ENCODE results near the gene NDUFA8. TPM values are rescaled to one million over a fixed set of nuclear protein-coding genes. Genes with fewer than 3 reads are reported as not detected.
"Not testable (repeated sequence)": the region's sequence is repeated elsewhere in the genome, so short reads cannot be mapped to it uniquely, and the experiment has no call there.

Gene NDUFA8
- total RNA-seq, 2 experiments from 2014 or later: 48.3 to 52.5 TPM

- Mint-ChIP-seq H3K4me1 (ENCODE audit: low read depth) (peaks cover 4% of the 10 kb centered on the region), H3K9me3 (no peaks in the 10 kb centered on the region), H3K4me3 (no peak overlapping the region), H3K27ac (no peak overlapping the region), H3K36me3 (ENCODE audit: low read depth) (no peaks in the 10 kb centered on the region), H3K27me3 (peaks cover 18% of the 10 kb centered on the region)
- intact Hi-C loops (cut with micrococcal nuclease): no loop called here
- TF ChIP-seq, protein P1, sequence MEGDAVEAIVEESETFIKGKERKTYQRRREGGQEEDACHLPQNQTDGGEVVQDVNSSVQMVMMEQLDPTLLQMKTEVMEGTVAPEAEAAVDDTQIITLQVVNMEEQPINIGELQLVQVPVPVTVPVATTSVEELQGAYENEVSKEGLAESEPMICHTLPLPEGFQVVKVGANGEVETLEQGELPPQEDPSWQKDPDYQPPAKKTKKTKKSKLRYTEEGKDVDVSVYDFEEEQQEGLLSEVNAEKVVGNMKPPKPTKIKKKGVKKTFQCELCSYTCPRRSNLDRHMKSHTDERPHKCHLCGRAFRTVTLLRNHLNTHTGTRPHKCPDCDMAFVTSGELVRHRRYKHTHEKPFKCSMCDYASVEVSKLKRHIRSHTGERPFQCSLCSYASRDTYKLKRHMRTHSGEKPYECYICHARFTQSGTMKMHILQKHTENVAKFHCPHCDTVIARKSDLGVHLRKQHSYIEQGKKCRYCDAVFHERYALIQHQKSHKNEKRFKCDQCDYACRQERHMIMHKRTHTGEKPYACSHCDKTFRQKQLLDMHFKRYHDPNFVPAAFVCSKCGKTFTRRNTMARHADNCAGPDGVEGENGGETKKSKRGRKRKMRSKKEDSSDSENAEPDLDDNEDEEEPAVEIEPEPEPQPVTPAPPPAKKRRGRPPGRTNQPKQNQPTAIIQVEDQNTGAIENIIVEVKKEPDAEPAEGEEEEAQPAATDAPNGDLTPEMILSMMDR (IDR thresholded peaks at IDR 0.05): no peak
- CTCF ChIA-PET: interaction anchor here (0.8 to 13.9 kb wide), 5 partner anchors 13 to 227 kb away, joined by 3 to 315 read pairs (median 38); no protein-coding TSS in a partner anchor
- ATAC-seq (no peak), DNase-seq (no peak)
- POLR2A ChIA-PET: no interaction called here
Observed at GRCh38 chr9:122120316-122121071, 39.1 kb downstream of the NDUFA8 start.

DNA sequence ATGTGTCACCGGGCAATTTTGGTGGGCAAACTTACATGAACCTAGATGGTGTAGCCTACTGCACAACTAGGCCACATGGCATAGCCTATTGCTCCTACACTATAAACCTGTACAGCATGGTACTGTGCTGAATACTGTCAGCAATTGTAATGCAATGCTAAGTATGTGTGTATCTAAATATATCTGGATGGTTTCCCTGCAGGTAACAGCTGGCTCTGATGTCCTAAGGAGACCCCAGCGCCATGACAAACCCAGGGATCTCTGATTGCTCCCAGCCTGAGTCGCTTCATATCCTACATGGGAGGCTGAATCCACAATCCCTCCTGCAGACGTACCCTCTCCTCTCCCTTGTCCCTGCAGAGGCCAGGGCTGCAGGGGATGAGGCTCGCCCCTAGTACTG, 39.9 kb downstream of the NDUFA8 start:
- H3K9me3 Mint-ChIP-seq: no peaks in the 10 kb centered on the region

GRCh38 chr9:122119166-122119521, 40.4 kb downstream of the NDUFA8 start:
- ChIA-PET CTCF (interaction anchor here (0.7 to 13.9 kb wide), 3 partner anchors 22 to 228 kb away, joined by 3 to 315 read pairs (median 304); no protein-coding TSS in a partner anchor), POLR2A (no interaction called here)
- DNase-seq: no peak
- H3K27me3 Mint-ChIP-seq: peaks cover 7% of the 10 kb centered on the region
- H3K4me1 Mint-ChIP-seq (ENCODE audit: low read depth): no peaks in the 10 kb centered on the region
- no peak overlapping the region for H3K4me3 Mint-ChIP-seq
- no peak overlapping the region for H3K27ac Mint-ChIP-seq
- ATAC-seq: no peak
- no peaks in the 10 kb centered on the region for H3K9me3 Mint-ChIP-seq
- TF ChIP-seq, protein P1 (IDR thresholded peaks at IDR 0.05): no peak
- intact Hi-C loops (cut with micrococcal nuclease): no loop called here
- H3K36me3 Mint-ChIP-seq (ENCODE audit: low read depth): no peaks in the 10 kb centered on the region

More for the DNA sequence above, 39.9 kb downstream of the NDUFA8 start:
- CTCF ChIA-PET: interaction anchor here (0.8 to 13.9 kb wide), 3 partner anchors 17 to 228 kb away, joined by 3 to 315 read pairs (median 304); no protein-coding TSS in a partner anchor
- no peaks in the 10 kb centered on the region for H3K36me3 Mint-ChIP-seq (ENCODE audit: low read depth)
- no peaks in the 10 kb centered on the region for H3K4me1 Mint-ChIP-seq (ENCODE audit: low read depth)
- H3K4me3 Mint-ChIP-seq: no peak overlapping the region
- no peak for DNase-seq
- no peak for ATAC-seq
- POLR2A ChIA-PET: no interaction called here
- TF ChIP-seq, protein P1 (IDR thresholded peaks at IDR 0.05): no peak
- H3K27ac Mint-ChIP-seq: no peak overlapping the region
- H3K27me3 Mint-ChIP-seq: peaks cover 11% of the 10 kb centered on the region
- intact Hi-C loops (cut with micrococcal nuclease): no loop called here

DNA sequence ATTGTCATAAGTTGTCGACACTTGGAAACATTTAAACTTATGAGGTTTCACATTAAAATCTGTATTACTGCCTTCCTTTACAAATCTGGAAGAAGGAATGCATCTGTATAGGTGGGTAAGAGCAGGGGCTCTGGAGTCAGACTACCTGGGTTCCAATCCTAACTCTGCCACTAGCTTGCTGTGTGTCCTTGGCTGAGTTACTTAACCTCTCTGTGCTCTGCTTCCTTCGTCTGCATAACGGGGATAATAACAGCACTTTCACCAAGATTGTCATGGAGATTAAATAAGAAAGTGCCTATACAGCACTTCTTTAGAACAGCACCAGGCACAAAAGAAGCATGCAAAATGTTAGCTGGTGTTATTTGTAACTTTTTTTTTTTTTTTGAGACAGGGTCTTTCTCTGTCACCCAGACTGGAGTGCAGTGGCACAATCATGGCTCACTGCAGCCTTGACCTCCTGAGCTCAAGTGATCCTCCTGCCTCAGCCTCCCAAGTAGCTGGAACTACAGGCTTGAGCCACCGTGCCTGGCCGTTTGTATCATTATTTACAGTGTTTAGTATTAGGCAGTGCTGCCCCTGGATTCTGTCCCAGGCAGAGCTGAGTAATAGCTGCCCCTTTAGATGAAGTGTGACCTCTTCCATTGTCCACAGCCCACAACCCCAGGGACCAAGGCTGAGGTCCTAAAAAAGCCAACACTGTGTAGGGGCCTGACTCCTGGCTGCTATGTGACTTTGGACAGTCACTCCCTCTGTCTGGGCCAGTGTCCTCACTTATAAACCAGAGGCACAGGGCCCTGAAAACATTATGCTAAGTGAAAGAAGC, 41.0 kb downstream of the NDUFA8 start:
- POLR2A ChIA-PET: no interaction called here

DNA sequence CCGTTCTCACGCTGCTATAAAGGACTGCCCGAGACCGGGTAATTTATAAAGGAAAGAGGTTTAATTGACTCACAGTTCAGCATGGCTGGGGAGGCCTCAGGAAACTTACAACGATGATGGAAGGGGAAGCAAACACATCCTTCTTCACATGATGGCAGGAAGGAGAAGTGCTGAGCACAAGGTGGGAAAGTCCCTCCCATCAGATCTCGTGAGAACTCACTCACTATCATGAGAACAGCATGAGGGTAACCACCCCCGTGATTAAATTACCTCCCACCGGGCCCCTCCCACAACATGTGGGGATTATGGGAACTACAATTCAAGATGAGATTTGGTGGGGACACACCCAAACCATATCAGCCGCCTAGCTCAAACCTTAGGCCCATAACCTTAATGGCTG, 42.3 kb downstream of the NDUFA8 start:
- H3K4me1 Mint-ChIP-seq (ENCODE audit: low read depth); H3K27me3 Mint-ChIP-seq; POLR2A ChIA-PET; H3K4me3 Mint-ChIP-seq; ATAC-seq; H3K9me3 Mint-ChIP-seq; intact Hi-C loops (cut with micrococcal nuclease); H3K27ac Mint-ChIP-seq; DNase-seq; H3K36me3 Mint-ChIP-seq (ENCODE audit: low read depth): not testable (repeated sequence)
- CTCF ChIA-PET: interaction anchor here (1.3 to 13.9 kb wide), 4 partner anchors 7 to 240 kb away, joined by 3 to 304 read pairs (median 8); no protein-coding TSS in a partner anchor

More for the DNA sequence above, 41.0 kb downstream of the NDUFA8 start:
- Mint-ChIP-seq H3K4me1 (ENCODE audit: low read depth) (no peaks in the 10 kb centered on the region), H3K36me3 (ENCODE audit: low read depth) (no peaks in the 10 kb centered on the region), H3K27me3 (peaks cover 6% of the 10 kb centered on the region), H3K27ac (no peak overlapping the region), H3K4me3 (no peak overlapping the region), H3K9me3 (no peaks in the 10 kb centered on the region)
- TF ChIP-seq, protein P1 (IDR thresholded peaks at IDR 0.05): no peak
- no peak for DNase-seq
- no peak for ATAC-seq
- intact Hi-C loops (cut with micrococcal nuclease): no loop called here
- CTCF ChIA-PET: interaction anchor here (0.7 to 13.9 kb wide), 2 partner anchors 21 to 35 kb away, joined by 3 to 304 read pairs; no protein-coding TSS in a partner anchor
